Activated T-cell treated with anti-CD3 and anti-CD28 coated beads for 24 hours (primary cell): Measurements from ENCODE around the gene BPIFA3.

ENCODE experiments used
- DNase-seq: peaks from one replicate; pipeline ENCODE4 v3.0.0-alpha.2; 2020; ENCODE audit warnings: low read depth

BPIFA3 gene

DNA sequence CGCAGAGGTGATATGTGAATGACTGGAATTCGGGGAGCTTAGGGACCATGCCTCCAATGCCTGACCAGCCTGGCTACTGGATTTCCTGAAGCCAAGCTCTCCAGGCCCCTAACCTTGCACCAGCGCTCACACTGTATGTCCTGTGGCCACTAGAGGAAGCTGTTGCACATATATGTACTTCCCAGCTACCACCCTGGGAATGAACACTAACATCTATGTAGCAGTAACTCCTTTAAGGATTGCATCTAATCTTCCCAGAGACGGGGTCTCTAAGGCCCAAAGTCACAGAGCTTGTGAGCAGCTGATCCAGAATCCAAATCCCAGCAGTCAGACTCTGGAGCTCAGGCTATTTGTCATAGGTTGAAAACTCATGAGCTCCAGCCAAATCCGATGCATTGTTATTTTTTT is 45.5 kb downstream of the BPIFA3 start:
- DNase-seq: no peak

DNA sequence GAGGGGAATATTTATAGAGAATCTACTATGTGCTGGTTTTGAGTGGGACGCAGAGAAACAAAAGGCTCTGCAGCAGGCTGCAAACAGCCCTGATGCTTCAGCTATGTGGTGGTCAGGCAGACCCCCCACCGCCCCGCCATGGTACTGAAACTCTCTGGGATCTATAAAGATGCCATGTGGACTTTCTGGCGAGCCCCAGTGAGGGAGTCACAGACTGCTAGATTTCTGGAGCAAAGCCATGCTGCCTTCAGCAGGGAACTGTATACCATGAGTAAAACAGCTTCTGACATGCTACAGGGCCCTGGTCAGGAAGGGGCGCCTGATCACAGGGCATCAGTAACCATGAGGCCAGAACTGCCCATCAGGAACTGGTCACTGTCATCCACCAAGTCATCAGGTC is 46.6 kb downstream of the BPIFA3 start:
- no peak for DNase-seq

DNA sequence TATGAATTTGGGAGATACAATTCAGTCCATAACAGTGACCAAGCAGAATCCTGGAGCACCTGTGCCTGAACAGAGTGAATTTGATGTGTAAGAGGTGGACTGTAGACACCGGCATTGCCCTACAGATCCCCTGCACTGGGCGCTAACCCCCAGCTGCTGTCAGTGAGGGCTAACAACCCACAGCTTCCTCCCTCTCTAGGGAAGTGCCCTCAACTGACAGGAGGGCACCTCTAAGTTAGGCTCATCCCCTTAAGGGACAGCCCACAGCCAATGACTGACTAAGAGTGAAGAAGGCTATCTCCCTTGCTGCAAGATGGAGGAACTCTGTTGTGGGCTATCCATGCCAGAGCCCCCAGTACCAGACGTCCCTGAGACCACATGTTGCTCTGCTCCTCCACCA is 50.5 kb downstream of the BPIFA3 start:
- DNase-seq: no peak

DNA sequence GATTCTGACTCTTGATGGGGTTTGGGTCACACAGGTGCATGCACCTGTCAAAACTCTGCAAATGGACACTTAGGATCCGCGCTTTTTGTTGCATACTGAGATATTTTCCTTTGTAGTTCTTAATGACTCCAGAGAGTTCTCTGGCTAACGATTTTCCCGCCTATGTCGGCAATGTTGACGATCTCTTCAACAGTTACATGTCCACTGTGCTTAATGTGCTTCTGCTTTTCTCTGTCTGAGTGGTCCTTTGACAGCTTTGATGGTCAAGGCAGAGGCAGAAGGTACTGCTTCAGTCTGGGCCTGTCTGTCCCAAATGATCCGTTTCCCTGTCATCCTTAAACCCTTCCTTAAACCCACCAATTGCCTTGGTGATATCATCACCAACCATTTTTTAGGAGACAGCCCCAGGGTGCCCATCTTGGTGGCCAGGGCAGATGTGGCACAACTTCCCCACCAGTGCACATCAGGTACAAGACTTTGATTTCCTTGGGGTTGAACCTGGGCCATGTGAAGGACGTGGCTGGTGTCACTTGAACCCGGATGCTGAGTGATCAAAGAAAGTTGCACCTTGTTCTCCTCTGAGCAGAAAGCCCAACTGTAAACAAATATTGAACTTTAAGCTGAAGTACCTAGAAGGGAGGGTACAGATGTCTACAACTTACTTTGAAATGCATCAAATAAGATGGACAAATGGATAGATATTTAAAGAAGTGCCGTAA is 55.2 kb downstream of the BPIFA3 start:
- DNase-seq: no peak

DNA sequence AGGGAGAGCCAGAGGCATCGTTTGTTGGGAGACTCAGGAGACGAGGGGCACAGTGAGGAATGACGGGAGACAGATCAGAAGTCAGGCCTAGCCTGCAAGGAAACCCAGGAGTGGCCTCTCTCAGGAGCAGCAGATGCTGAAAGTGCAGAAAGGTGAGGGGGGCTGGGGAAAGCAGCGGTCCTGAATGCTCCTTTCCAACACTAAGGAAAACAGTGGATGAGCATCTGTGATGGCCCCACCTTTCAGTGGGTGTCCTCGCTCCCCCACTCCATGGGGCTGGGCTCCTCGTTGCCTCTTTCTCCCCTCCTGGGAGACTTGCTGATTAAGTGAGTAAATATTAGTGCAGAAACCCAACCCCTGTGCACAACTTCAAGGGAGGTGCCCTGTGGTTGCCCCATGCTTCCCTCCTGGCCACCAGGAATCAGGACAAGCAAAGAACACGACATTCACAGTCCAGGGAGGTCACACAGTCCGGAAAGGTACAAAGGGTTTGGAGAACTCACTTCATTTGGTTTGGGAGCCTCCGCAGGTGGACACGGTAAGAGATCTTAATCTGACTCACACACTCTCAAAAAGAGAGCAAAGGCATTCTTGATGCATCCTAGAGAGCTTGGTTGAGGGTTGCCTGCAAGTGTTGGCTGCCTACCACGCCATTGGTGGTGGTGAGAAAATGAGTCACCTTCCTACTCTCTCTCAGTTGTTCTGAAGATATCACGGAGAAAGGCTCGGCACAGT is 56.1 kb downstream of the BPIFA3 start:
- DNase-seq: no peak

DNA sequence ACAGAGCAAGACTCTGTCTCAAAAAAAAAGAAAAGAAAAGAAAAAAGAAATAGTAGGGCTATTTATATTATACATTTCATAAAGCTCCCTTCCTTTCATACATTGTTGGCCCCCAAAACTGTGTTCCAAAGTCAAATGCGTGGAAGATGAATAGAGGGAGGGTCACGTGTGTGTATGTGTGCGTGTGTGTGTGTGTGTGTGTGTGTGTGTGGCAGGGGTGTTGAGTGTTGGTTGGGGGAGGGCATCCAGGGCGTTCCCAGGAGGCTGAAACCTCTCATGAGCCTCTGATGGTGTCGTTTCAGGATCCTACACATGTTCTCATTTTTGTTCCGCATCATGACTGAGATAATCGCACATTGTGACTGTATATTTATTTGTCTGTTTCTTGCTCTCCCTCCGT is 58.1 kb downstream of the BPIFA3 start:
- no peak for DNase-seq

DNA sequence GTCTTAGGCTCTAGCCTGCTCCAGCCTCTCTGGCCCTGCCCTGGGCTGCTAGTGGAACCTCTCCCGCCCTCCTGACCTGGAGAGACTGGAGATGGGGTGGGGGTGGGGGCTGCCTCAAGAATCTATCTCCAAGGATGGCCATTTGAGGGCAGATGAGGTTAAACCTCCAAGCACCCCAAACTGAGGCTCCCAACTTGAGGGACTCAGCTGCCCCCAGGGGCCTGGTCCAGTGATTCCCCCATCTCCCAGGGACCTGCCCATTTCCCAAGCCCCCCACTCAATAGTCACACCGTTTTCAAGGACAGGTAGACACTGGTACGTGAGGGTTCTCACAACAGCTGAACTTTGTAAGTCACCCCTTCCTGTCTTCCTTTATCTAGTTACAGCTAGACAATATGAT is 58.7 kb downstream of the BPIFA3 start:
- DNase-seq: no peak

DNA sequence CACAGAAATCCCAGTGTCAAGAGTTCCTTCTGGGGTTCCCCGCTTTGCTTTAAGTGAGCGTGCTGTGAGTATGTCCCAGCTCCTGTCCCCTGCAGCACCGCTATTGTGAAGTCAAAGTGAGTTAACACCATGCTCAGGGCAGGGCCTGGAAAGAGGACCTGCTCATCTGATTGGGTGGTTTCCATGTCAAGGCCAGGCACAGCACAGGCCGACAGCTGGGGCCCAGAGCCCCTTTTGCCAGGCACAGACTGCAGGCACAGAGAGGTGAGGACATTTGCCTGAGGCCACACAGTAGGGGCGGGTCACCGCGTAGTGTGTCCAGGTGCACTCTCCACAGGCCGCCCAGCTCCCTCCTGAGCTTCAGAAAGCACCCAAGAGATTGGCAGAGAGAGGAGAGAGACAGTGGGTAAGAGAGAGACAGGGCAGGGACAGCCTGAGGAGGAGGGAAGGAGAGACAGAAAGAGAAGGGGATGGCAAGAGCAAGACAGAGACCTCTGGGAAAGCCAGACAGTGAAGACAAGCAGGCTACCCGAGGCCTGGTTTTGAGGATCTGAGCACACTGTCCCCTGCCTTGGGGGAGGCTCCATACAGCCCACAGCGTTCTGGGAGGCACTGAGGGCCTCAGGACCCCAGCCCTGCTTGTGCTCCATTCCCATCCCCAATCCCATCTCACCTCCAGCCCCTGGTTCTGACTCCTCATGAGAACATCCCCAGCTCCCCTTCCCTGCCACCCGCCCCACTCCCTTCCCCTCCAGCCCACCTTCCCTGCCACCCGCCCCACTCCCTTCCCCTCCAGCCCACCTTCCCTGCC is 59.4 kb downstream of the BPIFA3 start:
- DNase-seq: no peak
